ENCODE measurements around the gene TPH1.

DNA sequence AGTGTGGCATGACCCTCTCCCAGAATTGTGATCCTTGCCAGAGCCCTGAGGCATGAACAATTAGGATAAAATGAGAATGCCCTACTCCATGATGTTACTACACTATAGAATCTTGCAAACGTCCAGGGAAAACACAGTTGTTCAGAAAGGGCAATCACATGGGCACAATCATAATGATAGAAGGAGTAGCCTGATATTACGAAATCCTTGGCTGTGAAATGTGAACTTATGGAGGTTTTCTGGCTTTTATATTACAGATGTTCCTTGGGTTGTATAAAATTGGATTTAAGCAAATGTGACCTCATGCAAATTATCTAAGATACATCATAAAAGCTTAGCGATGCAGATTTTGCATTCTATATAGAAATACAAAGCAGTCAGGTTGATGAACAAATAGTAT lies 29.4 kb upstream of the TPH1 start:
- no peak for TF ChIP-seq POLR2A (IDR thresholded peaks at IDR 0.05)
- no peak for TF ChIP-seq CTCF (IDR thresholded peaks at IDR 0.05)
